Gastroesophageal sphincter (tissue), 4 donors: ENCODE results near the gene NEFH. TPM values are rescaled to one million over a fixed set of nuclear protein-coding genes. Genes with fewer than 3 reads are reported as not detected.
"Not testable (repeated sequence)": the region's sequence is repeated elsewhere in the genome, so short reads cannot be mapped to it uniquely, and the experiment has no call there.

Experiments
- ATAC-seq: fragments of 150-250 bp; one replicate; pipeline ENCODE4 v1.9.1; 2016; ENCODE audit warnings: mild to moderate bottlenecking, moderate library complexity
- H3K27ac ChIP-seq, 4 donors: fragments of 200-600 bp; sonication (generic) in 3 of 4; 1 replicate in 3 of 4; 2 replicates in 1 of 4; pipeline ENCODE4 v1.5.1; 2016 to 2019
- H3K27me3 ChIP-seq: fragments of 200-600 bp; sonication (generic); one replicate; pipeline ENCODE4 v1.5.1; 2019
- H3K36me3 ChIP-seq, 2 donors: fragments of 200-600 bp; sonication (generic); one replicate each; pipeline ENCODE4 v1.5.1; 2019; ENCODE audit warnings: control low read depth in 1 of 2
- H3K4me1 ChIP-seq, 3 donors: fragments of 200-600 bp; sonication (generic); 1 replicate in 2 of 3; 2 replicates in 1 of 3; pipeline ENCODE4 v1.5.1; 2016 to 2019; ENCODE audit warnings: control low read depth in 2 of 3
- H3K4me3 ChIP-seq, 2 donors: fragments of 200-600 bp; sonication (generic); one replicate each; pipeline ENCODE4 v1.5.1; 2019; ENCODE audit warnings: mild to moderate bottlenecking in 1 of 2, moderate library complexity in 1 of 2
- H3K9me3 ChIP-seq, 3 donors: fragments of 200-600 bp; sonication (generic); one replicate each; pipeline ENCODE4 v1.5.1; 2017 to 2019; ENCODE audit warnings: control low read depth in 2 of 3
- EP300 ChIP-seq: sonication (generic); formaldehyde crosslinking; IDR thresholded peaks from one replicate; pipeline ENCODE4 v1.6.1; 2017; ENCODE audit warnings: antibody characterized with exemption, mild to moderate bottlenecking
- POLR2A ChIP-seq, 2 donors: fragments of 450-650 bp; IDR thresholded peaks; one replicate each; pipeline ENCODE4 v1.6.1; 2017; ENCODE audit warnings: antibody characterized with exemption in 2 of 2, mild to moderate bottlenecking in 2 of 2, moderate library complexity in 1 of 2
- POLR2AphosphoS5 ChIP-seq: sonication (generic); formaldehyde crosslinking; IDR thresholded peaks from one replicate; pipeline ENCODE4 v1.6.1; 2017; ENCODE audit warnings: antibody characterized with exemption
- WGBS, 2 donors: methylation state at CpG; one replicate each; pipeline ENCODE4 v1.1.5; 2018; ENCODE audit warnings: low coverage in 1 of 2; 5-methylcytosine and 5-hydroxymethylcytosine counted together
- total RNA-seq, 4 donors: library from RNA; depleted of rRNA; stranded (reverse); fragments of >200 nt; gene quantifications; one replicate each; pipeline ENCODE4 v1.1.0, GENCODE V29; 2016
- TF ChIP-seq, protein P1 (sequence below), 4 experiments: fragments of 200-600 bp in 2 of 4; fragments of 450-650 bp in 2 of 4; sonication (generic) in 1 of 4; IDR thresholded peaks; one replicate each; pipeline ENCODE4 v1.5.1; 2017 to 2019; ENCODE audit warnings: antibody characterized with exemption in 4 of 4, mild to moderate bottlenecking in 2 of 4, moderate library complexity in 2 of 4

The NEFH gene
- total RNA-seq, 4 donors from 2014 or later: 0.62 to 1.3 (median 1.1) TPM

DNA sequence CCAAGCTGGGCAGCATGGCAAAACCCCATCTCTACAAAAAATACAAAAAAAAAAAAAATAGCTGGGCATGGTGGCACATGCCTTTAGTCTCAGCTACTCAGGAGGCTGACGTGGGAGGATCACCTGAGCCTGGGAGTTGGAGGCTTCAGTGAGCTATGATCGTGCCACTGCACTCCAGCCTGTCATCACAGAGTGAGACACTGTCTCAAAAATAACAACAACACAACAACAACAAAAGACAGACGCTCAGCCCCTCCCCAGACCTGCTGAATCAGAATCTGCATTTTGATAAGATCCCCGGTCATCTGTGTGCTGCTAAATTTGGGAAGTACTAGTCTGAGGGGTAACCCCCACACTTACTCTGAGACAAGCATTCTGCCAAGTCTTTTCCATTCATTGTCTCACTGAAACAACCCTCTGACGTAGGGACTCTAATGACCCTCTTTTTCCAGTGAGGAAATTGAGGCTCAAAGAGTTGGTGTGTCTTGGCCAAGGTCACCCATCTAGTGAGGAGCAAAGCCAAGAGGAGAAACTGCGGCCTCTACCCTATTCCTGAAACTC is 7.5 kb downstream of the NEFH start:
- WGBS, 2 donors: 71 to 92% methylated on average over 4 to 6 of the region's 6 CpGs
- Histone ChIP-seq H3K36me3 (peaks cover 0 to 5% of the 10 kb centered on the region in 2 donors), H3K27ac (no peak overlapping the region), H3K27me3 (peaks cover 10% of the 10 kb centered on the region), H3K9me3 (no peaks in the 10 kb centered on the region), H3K4me3 (no peak overlapping the region), H3K4me1 (no peaks in the 10 kb centered on the region)
- TF ChIP-seq EP300: no peak
- TF ChIP-seq POLR2AphosphoS5: no peak
- TF ChIP-seq, protein P1, sequence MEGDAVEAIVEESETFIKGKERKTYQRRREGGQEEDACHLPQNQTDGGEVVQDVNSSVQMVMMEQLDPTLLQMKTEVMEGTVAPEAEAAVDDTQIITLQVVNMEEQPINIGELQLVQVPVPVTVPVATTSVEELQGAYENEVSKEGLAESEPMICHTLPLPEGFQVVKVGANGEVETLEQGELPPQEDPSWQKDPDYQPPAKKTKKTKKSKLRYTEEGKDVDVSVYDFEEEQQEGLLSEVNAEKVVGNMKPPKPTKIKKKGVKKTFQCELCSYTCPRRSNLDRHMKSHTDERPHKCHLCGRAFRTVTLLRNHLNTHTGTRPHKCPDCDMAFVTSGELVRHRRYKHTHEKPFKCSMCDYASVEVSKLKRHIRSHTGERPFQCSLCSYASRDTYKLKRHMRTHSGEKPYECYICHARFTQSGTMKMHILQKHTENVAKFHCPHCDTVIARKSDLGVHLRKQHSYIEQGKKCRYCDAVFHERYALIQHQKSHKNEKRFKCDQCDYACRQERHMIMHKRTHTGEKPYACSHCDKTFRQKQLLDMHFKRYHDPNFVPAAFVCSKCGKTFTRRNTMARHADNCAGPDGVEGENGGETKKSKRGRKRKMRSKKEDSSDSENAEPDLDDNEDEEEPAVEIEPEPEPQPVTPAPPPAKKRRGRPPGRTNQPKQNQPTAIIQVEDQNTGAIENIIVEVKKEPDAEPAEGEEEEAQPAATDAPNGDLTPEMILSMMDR (IDR thresholded peaks at IDR 0.05): no peak
- TF ChIP-seq POLR2A (IDR thresholded peaks at IDR 0.05): no peak
- ATAC-seq: no peak

DNA sequence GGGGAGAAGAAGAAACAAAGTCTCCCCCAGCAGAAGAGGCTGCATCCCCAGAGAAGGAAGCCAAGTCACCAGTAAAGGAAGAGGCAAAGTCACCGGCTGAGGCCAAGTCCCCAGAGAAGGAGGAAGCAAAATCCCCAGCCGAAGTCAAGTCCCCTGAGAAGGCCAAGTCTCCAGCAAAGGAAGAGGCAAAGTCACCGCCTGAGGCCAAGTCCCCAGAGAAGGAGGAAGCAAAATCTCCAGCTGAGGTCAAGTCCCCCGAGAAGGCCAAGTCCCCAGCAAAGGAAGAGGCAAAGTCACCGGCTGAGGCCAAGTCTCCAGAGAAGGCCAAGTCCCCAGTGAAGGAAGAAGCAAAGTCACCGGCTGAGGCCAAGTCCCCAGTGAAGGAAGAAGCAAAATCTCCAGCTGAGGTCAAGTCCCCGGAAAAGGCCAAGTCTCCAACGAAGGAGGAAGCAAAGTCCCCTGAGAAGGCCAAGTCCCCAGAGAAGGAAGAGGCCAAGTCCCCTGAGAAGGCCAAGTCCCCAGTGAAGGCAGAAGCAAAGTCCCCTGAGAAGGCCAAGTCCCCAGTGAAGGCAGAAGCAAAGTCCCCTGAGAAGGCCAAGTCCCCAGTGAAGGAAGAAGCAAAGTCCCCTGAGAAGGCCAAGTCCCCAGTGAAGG is 9.2 kb downstream of the NEFH start:
- H3K4me3 ChIP-seq, H3K9me3 ChIP-seq, H3K36me3 ChIP-seq, H3K27me3 ChIP-seq, H3K27ac ChIP-seq, ATAC-seq, H3K4me1 ChIP-seq: not testable (repeated sequence)
- WGBS, 2 donors: 67 to 87% methylated on average over 1 to 3 of the region's 8 CpGs

DNA sequence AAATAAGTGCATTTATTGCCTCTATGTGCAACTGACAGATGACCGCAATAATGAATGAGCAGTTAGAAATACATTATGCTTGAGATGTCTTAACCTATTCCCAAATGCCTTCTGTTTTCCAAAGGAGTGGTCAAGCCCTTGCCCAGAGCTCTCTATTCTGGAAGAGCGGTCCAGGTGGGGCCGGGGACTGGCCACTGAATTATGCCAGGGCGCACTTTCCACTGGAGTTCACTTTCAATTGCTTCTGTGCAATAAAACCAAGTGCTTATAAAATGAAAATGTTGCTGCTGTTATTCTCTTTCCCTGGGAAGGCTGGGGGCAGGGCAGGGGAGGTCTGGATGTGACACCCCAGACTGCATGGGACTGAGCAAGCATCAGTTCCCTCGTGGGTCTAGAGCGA is 11.0 kb downstream of the NEFH start:
- Histone ChIP-seq H3K4me3 (no peak overlapping the region), H3K36me3 (no peaks in the 10 kb centered on the region), H3K9me3 (peaks cover 0 to 5% (median 0%) of the 10 kb centered on the region in 3 donors), H3K4me1 (no peaks in the 10 kb centered on the region), H3K27me3 (no peaks in the 10 kb centered on the region), H3K27ac (no peak overlapping the region)
- WGBS, 2 donors: 81 to 96% methylated on average over 4 of the region's 6 CpGs
- ATAC-seq: no peak
- TF ChIP-seq, protein P1 (IDR thresholded peaks at IDR 0.05): no peak
- TF ChIP-seq POLR2AphosphoS5 (no peak), EP300 (no peak), POLR2A (IDR thresholded peaks at IDR 0.05) (no peak)

DNA sequence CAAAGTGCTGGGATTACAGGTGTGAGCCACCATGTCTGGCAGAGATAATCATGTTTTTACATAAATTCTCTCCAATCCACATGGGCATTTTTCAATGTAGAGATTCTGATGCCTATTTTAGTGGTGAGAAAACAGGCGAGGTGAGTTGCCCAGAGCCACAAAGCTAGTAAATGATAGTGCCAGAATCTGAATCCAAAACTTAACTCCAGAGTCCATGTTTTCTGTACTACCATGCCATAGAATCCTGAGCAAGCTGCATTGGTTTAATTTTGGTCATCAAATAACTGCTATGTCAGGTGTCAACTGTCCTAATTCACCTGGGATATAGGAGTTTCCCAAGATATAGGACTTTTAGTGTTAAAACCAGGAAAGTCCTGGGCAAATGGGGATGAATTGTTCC is 13.6 kb downstream of the NEFH start:
- Histone ChIP-seq H3K9me3 (peaks cover 0 to 5% (median 0%) of the 10 kb centered on the region in 3 donors), H3K4me3 (no peak overlapping the region), H3K4me1 (no peaks in the 10 kb centered on the region), H3K27me3 (no peaks in the 10 kb centered on the region), H3K27ac (no peak overlapping the region), H3K36me3 (no peaks in the 10 kb centered on the region)
- TF ChIP-seq, protein P1 (IDR thresholded peaks at IDR 0.05): no peak
- TF ChIP-seq POLR2AphosphoS5 (no peak), POLR2A (IDR thresholded peaks at IDR 0.05) (no peak), EP300 (no peak)
- WGBS, 2 donors: 91% methylated on average over 1 of the region's 1 CpG; no CpG with 5 or more reads in 1 of the 2 donors
- ATAC-seq: no peak

DNA sequence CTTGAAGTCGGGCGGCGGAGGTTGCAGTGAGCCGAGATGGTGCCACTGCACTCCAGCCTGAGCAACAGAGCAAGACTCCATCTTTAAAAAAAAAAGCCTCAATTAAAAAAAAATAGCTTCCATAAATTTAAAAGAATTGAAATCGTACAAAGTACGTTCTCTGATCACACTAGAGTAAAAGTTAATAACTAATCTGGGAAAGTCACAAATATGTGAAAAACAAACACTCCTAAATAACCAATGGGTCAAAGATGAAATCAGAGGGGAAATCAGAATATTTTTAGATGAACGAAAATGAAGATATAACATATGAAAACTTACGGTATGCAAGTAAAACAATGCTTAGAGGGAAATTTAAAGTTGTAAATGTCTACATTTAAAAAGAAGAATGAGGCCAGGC is 19.8 kb downstream of the NEFH start:
- 83 to 95% methylated on average over 3 to 8 of the region's 8 CpGs for WGBS, 2 donors
- Histone ChIP-seq H3K4me1 (peaks cover 0 to 12% (median 0%) of the 10 kb centered on the region in 3 donors), H3K36me3 (peaks cover 0 to 19% of the 10 kb centered on the region in 2 donors), H3K27ac (no peak overlapping the region), H3K4me3 (no peak overlapping the region), H3K27me3 (no peaks in the 10 kb centered on the region), H3K9me3 (no peaks in the 10 kb centered on the region)
- TF ChIP-seq POLR2AphosphoS5: no peak
- no peak for ATAC-seq

DNA sequence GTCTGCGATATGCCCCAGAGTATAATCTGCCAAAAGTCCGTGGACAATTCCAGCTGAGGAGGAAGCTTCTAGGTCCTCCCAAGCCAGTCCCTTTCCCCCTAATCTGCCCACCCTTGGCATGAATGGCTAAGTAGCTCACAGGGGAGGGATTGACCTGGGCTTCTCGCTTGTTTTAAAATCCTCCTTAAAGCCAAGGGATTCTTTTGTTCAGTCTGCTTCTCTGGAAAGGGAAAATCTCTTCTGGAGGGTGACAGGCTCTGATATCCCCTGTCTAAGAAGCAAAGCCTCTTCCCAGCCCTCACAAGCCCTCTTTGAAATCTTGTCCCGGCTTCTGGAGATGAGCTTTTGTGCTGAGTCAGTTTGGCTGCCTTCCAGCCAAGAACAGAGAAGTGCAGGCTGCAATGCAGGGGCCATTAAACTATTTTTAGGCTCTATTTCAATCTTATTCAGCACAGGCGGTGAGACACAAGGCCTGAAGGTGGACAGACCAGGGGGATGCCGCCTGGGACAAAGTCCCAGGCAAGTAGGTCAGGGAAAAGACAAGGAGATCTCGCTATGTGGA is 23.9 kb downstream of the NEFH start:
- WGBS, 2 donors: 57 to 63% methylated on average over 2 to 6 of the region's 7 CpGs
- H3K4me3 ChIP-seq: no peak overlapping the region
- H3K9me3 ChIP-seq: no peaks in the 10 kb centered on the region
- ATAC-seq: no peak
- H3K4me1 ChIP-seq: peaks cover 0 to 12% (median 0%) of the 10 kb centered on the region in 3 donors
- H3K36me3 ChIP-seq: peaks cover 0 to 59% of the 10 kb centered on the region in 2 donors
- no peak for TF ChIP-seq EP300
- TF ChIP-seq, protein P1 (IDR thresholded peaks at IDR 0.05): no peak
- no peak for TF ChIP-seq POLR2AphosphoS5
- TF ChIP-seq POLR2A (IDR thresholded peaks at IDR 0.05): no peak
- H3K27me3 ChIP-seq: no peaks in the 10 kb centered on the region
- peak overlapping the region in 2 of 4 donors; percentile 24 to 48 for H3K27ac ChIP-seq
